ENCODE measurements around the gene PCDHGB3.

PCDHGB3 gene

DNA sequence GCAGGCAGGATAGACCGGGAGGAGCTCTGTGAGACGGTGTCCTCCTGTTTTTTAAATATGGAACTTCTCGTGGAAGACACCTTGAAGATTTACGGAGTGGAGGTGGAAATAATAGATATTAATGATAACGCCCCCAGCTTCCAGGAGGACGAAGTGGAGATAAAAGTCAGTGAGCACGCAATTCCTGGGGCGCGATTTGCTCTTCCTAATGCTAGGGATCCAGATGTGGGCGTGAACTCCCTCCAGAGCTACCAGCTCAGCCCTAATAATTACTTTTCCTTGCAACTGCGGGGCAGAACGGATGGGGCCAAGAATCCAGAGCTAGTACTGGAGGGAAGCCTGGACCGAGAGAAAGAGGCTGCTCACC lies 51.4 kb downstream of the PCDHGB3 start:
- DNase-seq, result no peak
